DND-41 (cell line): ENCODE results near the gene EXOC1.

Experiments
- ATAC-seq: fragments of 200-7000 bp; cut with Tn5 transposase; 3 replicates; pipeline ENCODE4 v1.9.1; 2021; ENCODE audit warnings: low read depth; ENCODE audit not compliant: insufficient read depth
- DNase-seq: peaks from one replicate; pipeline ENCODE4 v3.0.0-alpha.2; 2020
- H2AFZ ChIP-seq: 2 replicates; pipeline ENCODE4 v1.6.0; 2012; ENCODE audit warnings: low read depth, low read length
- H3K27ac ChIP-seq: 2 replicates; pipeline ENCODE4 v1.5.1; 2012; ENCODE audit warnings: low read length, inconsistent platforms
- H3K27me3 ChIP-seq: fragments of 200-600 bp; sonication (generic); 2 replicates; pipeline ENCODE4 v1.6.0; 2012; ENCODE audit warnings: low read length, mild to moderate bottlenecking, inconsistent platforms; ENCODE audit not compliant: insufficient read depth, poor library complexity
- H3K36me3 ChIP-seq: 2 replicates; pipeline ENCODE4 v1.5.1; 2012; ENCODE audit warnings: low read length, inconsistent platforms; ENCODE audit not compliant: insufficient read depth
- H3K4me1 ChIP-seq: 2 replicates; pipeline ENCODE4 v1.5.1; 2012; ENCODE audit warnings: mild to moderate bottlenecking, low read length; ENCODE audit not compliant: insufficient read depth
- H3K4me2 ChIP-seq: 2 replicates; pipeline ENCODE4 v1.6.0; 2012; ENCODE audit warnings: mild to moderate bottlenecking, moderate library complexity, low read length, inconsistent platforms; ENCODE audit not compliant: insufficient read depth
- H3K4me3 ChIP-seq, 2 experiments: fragments of 200-600 bp in 1 of 2; shearing (Covaris generic) in 1 of 2; 2 replicates each; pipeline ENCODE4 v1.5.1; 2012 to 2016; ENCODE audit warnings: inconsistent platforms in 2 of 2, low read length in 2 of 2, mild to moderate bottlenecking in 2 of 2, low read depth in 1 of 2, moderate library complexity in 1 of 2
- H3K79me2 ChIP-seq: 2 replicates; pipeline ENCODE4 v1.6.0; 2012; ENCODE audit warnings: low read length, inconsistent platforms; ENCODE audit not compliant: insufficient read depth
- H3K9ac ChIP-seq: 2 replicates; pipeline ENCODE4 v1.6.0; 2012; ENCODE audit warnings: low read depth, mild to moderate bottlenecking, inconsistent platforms, low read length, moderate library complexity
- H3K9me3 ChIP-seq: 2 replicates; pipeline ENCODE4 v1.5.1; 2012; ENCODE audit warnings: low read length, moderate library complexity, mild to moderate bottlenecking, inconsistent platforms; ENCODE audit not compliant: insufficient read depth, severe bottlenecking
- H4K20me1 ChIP-seq: 2 replicates; pipeline ENCODE4 v1.6.0; 2012; ENCODE audit warnings: low read length; ENCODE audit not compliant: insufficient read depth
- CTCF ChIP-seq: IDR thresholded peaks from 2 replicates; pipeline ENCODE4 v1.5.1; 2012; ENCODE audit warnings: borderline replicate concordance, low read length, moderate library complexity, mild to moderate bottlenecking; ENCODE audit not compliant: poor library complexity, severe bottlenecking; ENCODE audit errors: extremely low read depth
- EZH2 ChIP-seq: IDR thresholded peaks from 3 replicates; pipeline ENCODE4 v1.6.1; 2012; ENCODE audit warnings: borderline replicate concordance, low read depth, mild to moderate bottlenecking, moderate library complexity, low read length, inconsistent platforms; ENCODE audit not compliant: severe bottlenecking

The EXOC1 gene

GRCh38 chr4:55907469-55907868 is 54.0 kb downstream of the EXOC1 start:
- Histone ChIP-seq H3K4me2 (peak overlapping the region; percentile 50), H4K20me1 (no peaks in the 10 kb centered on the region), H3K36me3 (peaks cover 24% of the 10 kb centered on the region; the same call in 1 of the 2 replicates), H3K9me3 (no peaks in the 10 kb centered on the region), H3K27ac (peak overlapping the region; percentile 14; the same call in 1 of the 2 replicates), H3K27me3 (no peaks in the 10 kb centered on the region), H3K9ac (no peak overlapping the region), H3K4me1 (peaks cover 10% of the 10 kb centered on the region), H3K4me3 (peak overlapping the region in 1 of 2 experiments; percentile 32; a peak in 1 of 4 replicates), H3K79me2 (no peaks in the 10 kb centered on the region), H2AFZ (0 out of 2 replicates have a peak overlapping the region, but pooled peaks have one; percentile 14)
- ATAC-seq (peak; percentile 75; the same call in 2 of the 3 replicates), DNase-seq (no peak)
- TF ChIP-seq EZH2 (no peak), CTCF (no peak)

- Histone ChIP-seq H3K4me2 (no peak overlapping the region), H4K20me1 (no peaks in the 10 kb centered on the region), H3K79me2 (no peaks in the 10 kb centered on the region), H3K36me3 (peaks cover 1% of the 10 kb centered on the region; the same call in 1 of the 2 replicates), H3K4me3 (no peak overlapping the region), H3K9ac (no peak overlapping the region), H3K9me3 (no peaks in the 10 kb centered on the region), H3K4me1 (peaks cover 10% of the 10 kb centered on the region), H3K27ac (no peak overlapping the region), H2AFZ (no peak overlapping the region), H3K27me3 (no peaks in the 10 kb centered on the region)
- TF ChIP-seq EZH2 (no peak), CTCF (no peak)
- no peak for ATAC-seq
- no peak for DNase-seq
Measured at GRCh38 chr4:55910140-55910539, 56.7 kb downstream of the EXOC1 start.

- Histone ChIP-seq H3K4me3 (no peak overlapping the region), H3K27me3 (no peaks in the 10 kb centered on the region), H3K9me3 (no peaks in the 10 kb centered on the region), H3K27ac (no peak overlapping the region), H2AFZ (no peak overlapping the region), H3K9ac (no peak overlapping the region), H3K36me3 (no peaks in the 10 kb centered on the region), H4K20me1 (no peaks in the 10 kb centered on the region), H3K79me2 (no peaks in the 10 kb centered on the region), H3K4me1 (peaks cover 6% of the 10 kb centered on the region), H3K4me2 (no peak overlapping the region)
- no peak for ATAC-seq
- DNase-seq = no peak
- no peak for TF ChIP-seq CTCF
- TF ChIP-seq EZH2 = no peak
Measured at GRCh38 chr4:55912249-55912648, 58.8 kb downstream of the EXOC1 start.

- Histone ChIP-seq H3K9me3 (no peaks in the 10 kb centered on the region), H3K36me3 (no peaks in the 10 kb centered on the region), H2AFZ (no peak overlapping the region), H3K27ac (no peak overlapping the region), H3K27me3 (no peaks in the 10 kb centered on the region), H4K20me1 (no peaks in the 10 kb centered on the region), H3K4me3 (no peak overlapping the region), H3K79me2 (no peaks in the 10 kb centered on the region), H3K4me1 (no peaks in the 10 kb centered on the region), H3K4me2 (no peak overlapping the region), H3K9ac (no peak overlapping the region)
- DNase-seq (no peak), ATAC-seq (no peak)
- TF ChIP-seq EZH2 (no peak), CTCF (no peak)
Measured at GRCh38 chr4:55920571-55920970, 67.1 kb downstream of the EXOC1 start.
